HepG2 (cell line): ENCODE measurements around the gene GINM1. TPM values are rescaled to one million over a fixed set of nuclear protein-coding genes. Genes with fewer than 3 reads are reported as not detected.

Experiments
- AKAP8 ChIP-seq: sonication (generic); formaldehyde crosslinking; IDR thresholded peaks from 2 replicates; pipeline ENCODE4 v1.5.1; 2020; ENCODE audit warnings: mild to moderate bottlenecking, missing genetic modification reagents
- NCOA2 ChIP-seq: sonication (generic); formaldehyde crosslinking; IDR thresholded peaks from 2 replicates; pipeline ENCODE4 v1.8.0; 2022; ENCODE audit warnings: inconsistent platforms
- ZFP36 ChIP-seq: fragments of 150-350 bp; IDR thresholded peaks from 2 replicates; pipeline ENCODE4 v1.6.1; 2018; ENCODE audit warnings: borderline replicate concordance, low read length, low read depth; ENCODE audit not compliant: partially characterized antibody
- ZFP82 ChIP-seq: sonication (generic); formaldehyde crosslinking; IDR thresholded peaks from 2 replicates; pipeline ENCODE4 v1.5.1; 2020; ENCODE audit warnings: mild to moderate bottlenecking, missing genetic modification reagents, borderline replicate concordance
- ZKSCAN8 ChIP-seq: IDR thresholded peaks from 2 replicates; pipeline ENCODE4 v1.6.1; 2016; ENCODE audit warnings: borderline replicate concordance, missing genetic modification reagents, missing compliant biosample characterization
- ZNF3 ChIP-seq: IDR thresholded peaks from 2 replicates; pipeline ENCODE4 v1.7.0; 2017; ENCODE audit warnings: inconsistent platforms
- ZNF317 ChIP-seq: sonication (generic); formaldehyde crosslinking; IDR thresholded peaks from 2 replicates; pipeline ENCODE4 v1.5.0; 2020; ENCODE audit warnings: mild to moderate bottlenecking, missing genetic modification reagents
- ZNF331 ChIP-seq: sonication (generic); formaldehyde crosslinking; IDR thresholded peaks from 2 replicates; pipeline ENCODE4 v1.4.0; 2020; ENCODE audit warnings: missing genetic modification reagents
- ZNF619 ChIP-seq: sonication (generic); formaldehyde crosslinking; IDR thresholded peaks from 2 replicates; pipeline ENCODE4 v1.4.0; 2020; ENCODE audit warnings: mild to moderate bottlenecking, missing genetic modification reagents
- polyA plus RNA-seq, 8 experiments: library from polyadenylated mRNA; depleted of rRNA in 3 of 8; stranded (reverse) in 7 of 8; unstranded in 1 of 8; fragments of >200 nt; fragmentation: Illumina TruSeq in 4 of 8; extraction: Trizol in 4 of 8; gene quantifications; 2 replicates each; pipeline versions ENCODE4 v1.2.1 to v1.2.3, GENCODE V29; 2011 to 2016; ENCODE audit warnings: low read depth in 4 of 8, missing spikeins in 1 of 8, mixed read lengths in 1 of 8; ENCODE audit not compliant: insufficient read depth in 1 of 8
- total RNA-seq, 5 experiments: library from RNA; depleted of rRNA; stranded (reverse); fragments of >200 nt; fragmentation: Illumina TruSeq; extraction: Trizol; gene quantifications; 2 replicates each; pipeline ENCODE4 v1.2.3, GENCODE V29; 2016; ENCODE audit warnings: low read depth in 1 of 5
- TF ChIP-seq, protein P1 (sequence below): sonication (generic); formaldehyde crosslinking; IDR thresholded peaks from 2 replicates; pipeline ENCODE4 v1.4.0; 2020; ENCODE audit warnings: missing genetic modification reagents, borderline replicate concordance
- TF ChIP-seq, protein P2 (sequence below): sonication (generic); formaldehyde crosslinking; IDR thresholded peaks from 2 replicates; pipeline ENCODE4 v1.5.1; 2020; ENCODE audit warnings: mild to moderate bottlenecking, missing genetic modification reagents, borderline replicate concordance
- TF ChIP-seq, protein P3 (sequence below): sonication (generic); formaldehyde crosslinking; conservative IDR thresholded peaks from 2 replicates; pipeline ENCODE4 v1.4.0; 2020; ENCODE audit warnings: missing genetic modification reagents
- TF ChIP-seq, protein P4 (sequence below): sonication (generic); formaldehyde crosslinking; IDR thresholded peaks from 2 replicates; pipeline ENCODE4 v1.5.0; 2020; ENCODE audit warnings: mild to moderate bottlenecking, missing genetic modification reagents, borderline replicate concordance
- TF ChIP-seq, protein P5 (sequence below): IDR thresholded peaks from 2 replicates; pipeline ENCODE4 v1.6.1; 2016; ENCODE audit warnings: low read depth, borderline replicate concordance
- TF ChIP-seq, protein P6 (sequence below): sonication (generic); formaldehyde crosslinking; IDR thresholded peaks from 2 replicates; pipeline ENCODE4 v1.5.0; 2020; ENCODE audit warnings: missing genetic modification reagents, mild to moderate bottlenecking, borderline replicate concordance

GINM1 gene
- total and polyA plus RNA-seq, 2 of the 13 experiments (the other 11 are each of a cell fraction or from before 2014, with no cell fraction given): 19.4 to 27.5 TPM

DNA sequence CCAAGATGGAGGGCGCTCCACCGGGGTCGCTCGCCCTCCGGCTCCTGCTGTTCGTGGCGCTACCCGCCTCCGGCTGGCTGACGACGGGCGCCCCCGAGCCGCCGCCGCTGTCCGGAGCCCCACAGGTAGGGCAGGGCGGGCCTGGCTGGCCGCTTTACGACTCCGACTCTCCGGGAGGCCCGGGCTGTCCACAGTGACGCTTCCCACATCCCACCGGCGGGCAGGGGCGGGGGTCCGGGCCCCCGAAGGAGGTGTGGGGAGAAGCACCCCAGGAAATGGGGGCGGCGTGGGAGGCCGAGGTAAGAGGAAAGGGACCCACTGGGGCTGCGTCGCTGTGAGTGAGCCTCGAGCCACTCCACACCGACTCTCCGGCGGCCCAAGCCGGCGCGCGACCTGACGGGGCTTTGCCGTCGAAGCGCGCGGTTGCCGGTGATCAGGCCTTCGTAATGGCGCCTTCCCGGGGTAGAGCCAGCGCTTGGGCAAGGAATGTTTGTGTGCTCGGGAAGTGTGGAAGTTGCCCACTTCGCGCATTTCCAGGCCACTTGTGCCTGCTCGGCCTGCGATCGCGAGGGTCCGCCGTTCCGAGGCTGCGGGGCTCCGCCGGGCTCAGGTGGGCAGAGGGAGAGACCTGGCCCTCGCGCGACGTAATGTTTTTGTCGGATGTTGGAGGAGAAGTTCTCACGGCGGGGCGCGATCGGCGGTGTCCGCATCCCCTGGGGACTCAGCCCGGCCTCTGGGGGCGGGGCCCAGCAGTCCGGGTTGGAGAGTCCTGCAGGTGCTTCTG is 427 bp downstream of the GINM1 start (continued):
- TF ChIP-seq, protein P1, sequence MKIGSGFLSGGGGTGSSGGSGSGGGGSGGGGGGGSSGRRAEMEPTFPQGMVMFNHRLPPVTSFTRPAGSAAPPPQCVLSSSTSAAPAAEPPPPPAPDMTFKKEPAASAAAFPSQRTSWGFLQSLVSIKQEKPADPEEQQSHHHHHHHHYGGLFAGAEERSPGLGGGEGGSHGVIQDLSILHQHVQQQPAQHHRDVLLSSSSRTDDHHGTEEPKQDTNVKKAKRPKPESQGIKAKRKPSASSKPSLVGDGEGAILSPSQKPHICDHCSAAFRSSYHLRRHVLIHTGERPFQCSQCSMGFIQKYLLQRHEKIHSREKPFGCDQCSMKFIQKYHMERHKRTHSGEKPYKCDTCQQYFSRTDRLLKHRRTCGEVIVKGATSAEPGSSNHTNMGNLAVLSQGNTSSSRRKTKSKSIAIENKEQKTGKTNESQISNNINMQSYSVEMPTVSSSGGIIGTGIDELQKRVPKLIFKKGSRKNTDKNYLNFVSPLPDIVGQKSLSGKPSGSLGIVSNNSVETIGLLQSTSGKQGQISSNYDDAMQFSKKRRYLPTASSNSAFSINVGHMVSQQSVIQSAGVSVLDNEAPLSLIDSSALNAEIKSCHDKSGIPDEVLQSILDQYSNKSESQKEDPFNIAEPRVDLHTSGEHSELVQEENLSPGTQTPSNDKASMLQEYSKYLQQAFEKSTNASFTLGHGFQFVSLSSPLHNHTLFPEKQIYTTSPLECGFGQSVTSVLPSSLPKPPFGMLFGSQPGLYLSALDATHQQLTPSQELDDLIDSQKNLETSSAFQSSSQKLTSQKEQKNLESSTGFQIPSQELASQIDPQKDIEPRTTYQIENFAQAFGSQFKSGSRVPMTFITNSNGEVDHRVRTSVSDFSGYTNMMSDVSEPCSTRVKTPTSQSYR (CRISPR knock-in tag): no peak
- TF ChIP-seq, protein P2, sequence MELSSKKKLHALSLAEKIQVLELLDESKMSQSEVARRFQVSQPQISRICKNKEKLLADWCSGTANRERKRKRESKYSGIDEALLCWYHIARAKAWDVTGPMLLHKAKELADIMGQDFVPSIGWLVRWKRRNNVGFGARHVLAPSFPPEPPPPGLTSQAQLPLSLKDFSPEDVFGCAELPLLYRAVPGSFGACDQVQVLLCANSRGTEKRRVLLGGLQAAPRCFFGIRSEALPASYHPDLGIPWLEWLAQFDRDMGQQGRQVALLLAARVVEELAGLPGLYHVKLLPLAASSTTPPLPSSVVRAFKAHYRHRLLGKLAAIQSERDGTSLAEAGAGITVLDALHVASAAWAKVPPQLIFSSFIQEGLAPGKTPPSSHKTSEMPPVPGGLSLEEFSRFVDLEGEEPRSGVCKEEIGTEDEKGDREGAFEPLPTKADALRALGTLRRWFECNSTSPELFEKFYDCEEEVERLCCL: no peak; the same call in 1 of the 2 replicates
- TF ChIP-seq, protein P3, sequence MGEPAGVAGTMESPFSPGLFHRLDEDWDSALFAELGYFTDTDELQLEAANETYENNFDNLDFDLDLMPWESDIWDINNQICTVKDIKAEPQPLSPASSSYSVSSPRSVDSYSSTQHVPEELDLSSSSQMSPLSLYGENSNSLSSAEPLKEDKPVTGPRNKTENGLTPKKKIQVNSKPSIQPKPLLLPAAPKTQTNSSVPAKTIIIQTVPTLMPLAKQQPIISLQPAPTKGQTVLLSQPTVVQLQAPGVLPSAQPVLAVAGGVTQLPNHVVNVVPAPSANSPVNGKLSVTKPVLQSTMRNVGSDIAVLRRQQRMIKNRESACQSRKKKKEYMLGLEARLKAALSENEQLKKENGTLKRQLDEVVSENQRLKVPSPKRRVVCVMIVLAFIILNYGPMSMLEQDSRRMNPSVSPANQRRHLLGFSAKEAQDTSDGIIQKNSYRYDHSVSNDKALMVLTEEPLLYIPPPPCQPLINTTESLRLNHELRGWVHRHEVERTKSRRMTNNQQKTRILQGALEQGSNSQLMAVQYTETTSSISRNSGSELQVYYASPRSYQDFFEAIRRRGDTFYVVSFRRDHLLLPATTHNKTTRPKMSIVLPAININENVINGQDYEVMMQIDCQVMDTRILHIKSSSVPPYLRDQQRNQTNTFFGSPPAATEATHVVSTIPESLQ (CRISPR knock-in tag): no peak
- no peak; the same call in 1 of the 2 replicates for TF ChIP-seq ZNF317 (CRISPR knock-in tag)
- TF ChIP-seq, protein P4, sequence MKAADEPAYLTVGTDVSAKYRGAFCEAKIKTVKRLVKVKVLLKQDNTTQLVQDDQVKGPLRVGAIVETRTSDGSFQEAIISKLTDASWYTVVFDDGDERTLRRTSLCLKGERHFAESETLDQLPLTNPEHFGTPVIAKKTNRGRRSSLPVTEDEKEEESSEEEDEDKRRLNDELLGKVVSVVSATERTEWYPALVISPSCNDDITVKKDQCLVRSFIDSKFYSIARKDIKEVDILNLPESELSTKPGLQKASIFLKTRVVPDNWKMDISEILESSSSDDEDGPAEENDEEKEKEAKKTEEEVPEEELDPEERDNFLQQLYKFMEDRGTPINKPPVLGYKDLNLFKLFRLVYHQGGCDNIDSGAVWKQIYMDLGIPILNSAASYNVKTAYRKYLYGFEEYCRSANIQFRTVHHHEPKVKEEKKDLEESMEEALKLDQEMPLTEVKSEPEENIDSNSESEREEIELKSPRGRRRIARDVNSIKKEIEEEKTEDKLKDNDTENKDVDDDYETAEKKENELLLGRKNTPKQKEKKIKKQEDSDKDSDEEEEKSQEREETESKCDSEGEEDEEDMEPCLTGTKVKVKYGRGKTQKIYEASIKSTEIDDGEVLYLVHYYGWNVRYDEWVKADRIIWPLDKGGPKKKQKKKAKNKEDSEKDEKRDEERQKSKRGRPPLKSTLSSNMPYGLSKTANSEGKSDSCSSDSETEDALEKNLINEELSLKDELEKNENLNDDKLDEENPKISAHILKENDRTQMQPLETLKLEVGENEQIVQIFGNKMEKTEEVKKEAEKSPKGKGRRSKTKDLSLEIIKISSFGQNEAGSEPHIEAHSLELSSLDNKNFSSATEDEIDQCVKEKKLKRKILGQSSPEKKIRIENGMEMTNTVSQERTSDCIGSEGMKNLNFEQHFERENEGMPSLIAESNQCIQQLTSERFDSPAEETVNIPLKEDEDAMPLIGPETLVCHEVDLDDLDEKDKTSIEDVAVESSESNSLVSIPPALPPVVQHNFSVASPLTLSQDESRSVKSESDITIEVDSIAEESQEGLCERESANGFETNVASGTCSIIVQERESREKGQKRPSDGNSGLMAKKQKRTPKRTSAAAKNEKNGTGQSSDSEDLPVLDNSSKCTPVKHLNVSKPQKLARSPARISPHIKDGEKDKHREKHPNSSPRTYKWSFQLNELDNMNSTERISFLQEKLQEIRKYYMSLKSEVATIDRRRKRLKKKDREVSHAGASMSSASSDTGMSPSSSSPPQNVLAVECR (CRISPR knock-in tag): peak; percentile 77
- TF ChIP-seq, protein P5, sequence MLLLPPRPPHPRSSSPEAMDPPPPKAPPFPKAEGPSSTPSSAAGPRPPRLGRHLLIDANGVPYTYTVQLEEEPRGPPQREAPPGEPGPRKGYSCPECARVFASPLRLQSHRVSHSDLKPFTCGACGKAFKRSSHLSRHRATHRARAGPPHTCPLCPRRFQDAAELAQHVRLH (CRISPR knock-in tag): no peak
- 0 out of 2 replicates have a peak, but pooled peaks have one; percentile 22 for TF ChIP-seq ZNF619
- TF ChIP-seq ZFP36: no peak
- TF ChIP-seq, protein P6, sequence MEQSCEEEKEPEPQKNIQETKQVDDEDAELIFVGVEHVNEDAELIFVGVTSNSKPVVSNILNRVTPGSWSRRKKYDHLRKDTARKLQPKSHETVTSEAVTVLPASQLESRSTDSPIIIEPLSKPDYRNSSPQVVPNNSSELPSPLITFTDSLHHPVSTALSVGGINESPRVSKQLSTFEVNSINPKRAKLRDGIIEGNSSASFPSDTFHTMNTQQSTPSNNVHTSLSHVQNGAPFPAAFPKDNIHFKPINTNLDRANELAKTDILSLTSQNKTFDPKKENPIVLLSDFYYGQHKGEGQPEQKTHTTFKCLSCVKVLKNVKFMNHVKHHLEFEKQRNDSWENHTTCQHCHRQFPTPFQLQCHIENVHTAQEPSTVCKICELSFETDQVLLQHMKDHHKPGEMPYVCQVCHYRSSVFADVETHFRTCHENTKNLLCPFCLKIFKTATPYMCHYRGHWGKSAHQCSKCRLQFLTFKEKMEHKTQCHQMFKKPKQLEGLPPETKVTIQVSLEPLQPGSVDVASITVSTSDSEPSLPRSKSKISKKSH (CRISPR knock-in tag): peak; percentile 80; the same call in 1 of the 2 replicates
- TF ChIP-seq ZFP82 (CRISPR knock-in tag): peak; percentile 72; the same call in 1 of the 2 replicates
- no peak for TF ChIP-seq ZNF3 (CRISPR knock-in tag)
- no peak; the same call in 1 of the 2 replicates for TF ChIP-seq NCOA2
- TF ChIP-seq ZKSCAN8: no peak
- peak; percentile 12; the same call in 1 of the 2 replicates for TF ChIP-seq AKAP8 (CRISPR knock-in tag)
- peak; percentile 27; the same call in 1 of the 2 replicates for TF ChIP-seq ZNF331 (CRISPR knock-in tag)
